Stimulated activated naive CD8-positive, alpha-beta T cell treated with anti-CD3 and anti-CD28 coated beads, Interleukin-15, Interleukin-2, amounts not matched to agents 100 U/mL and 50 U/mL, for 24 hours (primary cell): ENCODE results near the gene TRRAP.

Experiments used
- ATAC-seq: fragments of 150-1000 bp; cut with Tn5 transposase; one replicate; pipeline ENCODE4 v1.10.0; 2021
- DNase-seq: peaks from one replicate; pipeline ENCODE4 v3.0.0; 2021

Gene TRRAP

DNA sequence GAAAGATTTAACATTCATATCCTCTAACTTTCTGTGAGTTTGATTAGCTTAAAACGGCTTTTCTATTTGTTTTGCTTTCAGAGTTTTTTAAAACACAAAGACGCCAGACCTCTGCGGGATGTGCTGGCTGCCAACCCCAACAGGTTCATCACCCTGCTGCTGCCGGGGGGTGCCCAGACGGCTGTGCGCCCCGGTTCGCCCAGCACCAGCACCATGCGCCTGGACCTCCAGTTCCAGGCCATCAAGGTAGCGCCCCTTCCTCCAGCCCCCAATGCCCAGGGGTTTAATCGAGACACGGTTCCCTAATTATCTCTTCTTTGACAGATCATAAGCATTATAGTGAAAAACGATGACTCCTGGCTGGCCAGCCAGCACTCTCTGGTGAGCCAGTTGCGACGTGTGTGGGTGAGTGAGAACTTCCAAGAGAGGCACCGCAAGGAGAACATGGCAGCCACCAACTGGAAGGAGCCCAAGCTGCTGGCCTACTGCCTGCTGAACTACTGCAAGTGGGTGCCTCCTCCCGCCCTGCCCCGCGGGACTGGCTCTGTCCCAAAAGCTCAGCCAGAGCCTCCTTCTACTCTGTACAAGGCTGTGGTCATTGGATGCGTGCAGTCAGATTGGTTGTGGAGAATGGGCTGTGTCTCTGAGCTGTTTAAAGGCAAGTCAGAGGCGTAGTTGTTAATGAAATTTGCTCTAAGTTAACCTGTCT is 71.2 kb downstream of the TRRAP start:
- ATAC-seq (no peak), DNase-seq (no peak)

DNA sequence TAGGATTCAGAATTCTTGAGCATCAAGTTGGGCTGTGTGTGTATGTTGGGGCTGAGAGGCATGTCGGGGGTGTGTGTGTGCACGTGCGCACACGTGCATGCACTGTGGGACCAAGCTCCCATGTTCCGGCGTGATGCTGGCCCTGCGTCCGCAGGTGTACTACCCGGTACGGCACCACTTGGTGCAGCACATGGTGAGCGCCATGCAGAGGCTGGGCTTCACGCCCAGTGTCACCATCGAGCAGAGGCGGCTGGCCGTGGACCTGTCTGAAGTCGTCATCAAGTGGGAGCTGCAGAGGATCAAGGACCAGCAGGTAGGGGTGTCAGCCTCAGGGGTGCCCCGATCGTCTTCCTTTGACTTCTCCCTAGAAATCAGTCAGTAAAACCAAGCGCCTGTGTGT is 77.7 kb downstream of the TRRAP start:
- DNase-seq (no peak), ATAC-seq (no peak)

DNA sequence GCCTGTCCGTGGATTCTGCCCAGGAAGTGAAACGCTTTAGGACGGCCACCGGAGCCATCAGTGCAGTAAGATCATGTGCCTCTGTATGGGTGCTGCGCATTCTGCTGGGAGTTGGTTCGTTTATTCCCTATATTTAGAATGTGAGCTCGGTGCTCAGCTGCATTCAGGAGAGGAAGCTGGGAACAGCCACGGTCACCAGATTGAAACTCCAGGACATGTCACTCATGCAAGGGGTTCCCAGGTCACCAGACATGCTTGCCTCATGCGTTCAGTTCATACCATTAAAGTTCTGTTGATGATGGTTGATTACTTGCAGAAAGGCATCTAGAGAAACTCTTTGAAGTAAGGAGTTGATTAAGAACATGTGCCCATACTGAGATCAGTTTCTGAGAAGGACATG is 78.1 kb downstream of the TRRAP start:
- ATAC-seq, result no peak
- DNase-seq, result no peak

DNA sequence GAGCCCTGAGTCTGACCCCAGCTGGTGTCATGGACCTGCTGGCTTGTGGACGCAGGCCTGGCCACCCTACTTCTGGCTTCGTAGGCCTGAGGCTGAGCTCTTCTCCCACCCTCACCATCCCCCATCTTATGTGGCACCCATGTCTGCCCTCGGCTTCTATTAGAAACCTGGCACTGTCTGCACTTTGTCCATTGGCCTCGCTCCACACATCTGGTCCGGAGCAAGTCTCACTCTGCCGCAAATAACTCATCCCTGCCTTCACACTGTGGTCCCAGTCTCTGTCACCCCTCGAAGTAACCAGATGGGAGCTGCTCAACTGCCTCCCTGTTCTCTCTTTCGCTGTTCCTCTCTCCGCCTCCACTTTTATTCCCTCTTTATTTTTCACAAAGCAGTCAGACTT is 78.6 kb downstream of the TRRAP start:
- DNase-seq (no peak), ATAC-seq (no peak)

DNA sequence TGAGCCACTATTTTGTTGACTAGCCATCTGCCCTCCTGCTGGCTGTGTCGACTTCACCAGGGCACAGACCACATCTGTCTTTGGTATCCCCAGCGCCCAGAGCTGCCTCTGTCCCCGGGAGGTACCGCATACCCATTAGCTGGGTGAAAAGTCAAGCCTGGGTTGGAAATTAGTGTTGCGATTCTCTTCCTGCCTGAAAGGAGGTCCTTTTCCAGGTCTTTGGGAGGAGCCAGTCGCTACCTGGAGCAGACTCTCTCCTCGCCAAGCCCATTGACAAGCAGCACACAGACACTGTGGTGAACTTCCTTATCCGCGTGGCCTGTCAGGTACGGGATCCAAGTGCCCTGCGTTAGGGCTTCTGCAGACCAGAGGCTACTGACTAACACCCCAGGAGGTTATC is 79.4 kb downstream of the TRRAP start:
- ATAC-seq (no peak), DNase-seq (no peak)

DNA sequence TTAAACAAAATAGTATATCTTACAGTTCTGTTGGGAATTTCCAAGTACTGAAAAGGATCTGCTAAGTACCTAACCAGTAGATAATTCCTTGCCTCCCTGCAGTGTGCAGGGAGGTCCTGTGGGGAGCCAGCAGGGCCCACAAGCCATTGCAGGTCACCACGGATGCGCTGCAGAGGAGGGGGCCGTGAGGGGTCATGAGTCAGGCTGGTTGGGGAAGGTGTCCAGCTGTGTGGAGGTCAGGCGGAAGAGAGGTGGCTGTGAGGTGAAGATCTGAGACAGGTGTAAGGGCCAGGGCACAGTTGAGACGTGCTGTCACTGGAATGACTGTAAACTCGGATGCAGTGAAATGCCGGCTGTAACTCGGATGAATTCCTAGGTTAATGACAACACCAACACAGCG is 80.6 kb downstream of the TRRAP start:
- ATAC-seq (no peak), DNase-seq (no peak)

DNA sequence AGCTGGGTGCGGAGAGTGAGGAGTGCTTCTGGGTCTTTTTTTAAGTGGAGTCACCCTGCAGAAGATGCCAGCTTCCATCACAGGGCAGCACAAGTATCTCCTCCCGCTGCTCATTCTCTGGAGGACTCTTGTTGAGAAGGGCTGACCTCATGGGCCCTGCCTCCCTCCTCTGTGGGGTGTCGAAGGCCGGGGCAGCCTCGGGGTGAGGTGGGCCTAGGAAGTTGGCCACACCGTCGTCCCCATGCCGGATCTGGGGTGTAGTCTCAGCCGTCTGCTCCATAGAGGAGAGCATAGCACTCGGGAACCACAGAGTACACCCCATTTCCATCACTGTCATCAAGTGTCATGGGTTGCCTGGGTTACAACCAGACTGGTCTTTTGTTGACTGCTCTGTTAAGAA is 85.0 kb downstream of the TRRAP start:
- ATAC-seq (no peak), DNase-seq (no peak)

DNA sequence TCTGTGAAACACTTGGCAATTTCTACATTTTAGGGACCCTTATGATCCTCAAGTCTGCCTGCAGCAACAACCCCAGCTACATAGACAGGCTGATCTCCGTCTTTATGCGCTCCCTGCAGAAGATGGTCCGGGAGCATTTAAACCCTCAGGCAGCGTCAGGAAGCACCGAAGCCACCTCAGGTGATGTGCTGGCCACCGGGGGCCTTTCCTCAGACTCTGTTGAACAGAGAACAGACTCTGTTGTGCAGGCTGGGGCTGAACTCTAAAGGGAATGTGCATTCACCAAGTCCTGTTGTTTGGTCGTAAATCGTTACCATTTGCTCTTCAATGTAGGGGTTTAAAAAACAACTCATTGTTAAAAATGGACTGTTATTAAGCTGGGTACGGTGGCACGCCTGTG is 86.3 kb downstream of the TRRAP start:
- ATAC-seq (no peak), DNase-seq (no peak)

DNA sequence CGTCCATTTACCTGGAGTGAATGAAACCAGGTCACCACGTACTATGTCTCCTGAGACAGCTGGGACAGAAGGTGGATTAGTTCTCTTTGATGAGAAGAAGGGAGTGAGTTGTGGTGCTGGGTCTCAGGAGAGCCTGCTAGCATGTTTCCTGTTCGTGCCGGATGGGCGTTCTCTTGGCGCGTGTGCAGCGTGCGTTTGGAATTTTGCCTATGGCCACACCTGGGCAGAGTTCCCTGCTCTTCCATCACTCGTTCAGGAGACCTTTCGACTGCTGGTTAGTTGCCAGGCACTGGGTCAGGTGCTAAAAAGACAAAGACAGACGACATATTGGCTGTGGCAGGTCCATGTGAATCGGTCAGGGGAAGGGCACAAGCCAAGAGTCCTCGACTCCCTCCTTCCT is 90.3 kb downstream of the TRRAP start:
- DNase-seq, result no peak
- ATAC-seq, result no peak

DNA sequence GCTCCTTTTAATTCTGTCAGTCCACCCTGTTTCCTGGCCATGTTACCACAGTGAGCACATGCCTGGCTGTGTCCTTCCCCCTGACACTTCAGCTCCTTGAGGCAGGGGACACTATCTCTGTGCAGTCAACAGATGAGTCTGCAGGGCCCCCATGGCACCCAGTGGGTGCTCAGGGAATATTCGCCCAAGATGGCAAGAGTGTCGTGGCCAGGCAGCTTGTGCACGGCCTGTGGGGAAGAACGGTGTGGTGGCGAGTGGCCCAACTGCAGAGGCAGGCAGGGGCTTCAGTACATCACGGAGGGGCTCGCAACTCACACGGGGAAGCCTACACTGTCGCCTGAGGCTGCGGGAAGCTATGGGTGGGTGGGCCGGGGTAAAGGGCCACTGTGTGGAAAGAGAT is 91.1 kb downstream of the TRRAP start:
- ATAC-seq, result no peak
- DNase-seq, result no peak

DNA sequence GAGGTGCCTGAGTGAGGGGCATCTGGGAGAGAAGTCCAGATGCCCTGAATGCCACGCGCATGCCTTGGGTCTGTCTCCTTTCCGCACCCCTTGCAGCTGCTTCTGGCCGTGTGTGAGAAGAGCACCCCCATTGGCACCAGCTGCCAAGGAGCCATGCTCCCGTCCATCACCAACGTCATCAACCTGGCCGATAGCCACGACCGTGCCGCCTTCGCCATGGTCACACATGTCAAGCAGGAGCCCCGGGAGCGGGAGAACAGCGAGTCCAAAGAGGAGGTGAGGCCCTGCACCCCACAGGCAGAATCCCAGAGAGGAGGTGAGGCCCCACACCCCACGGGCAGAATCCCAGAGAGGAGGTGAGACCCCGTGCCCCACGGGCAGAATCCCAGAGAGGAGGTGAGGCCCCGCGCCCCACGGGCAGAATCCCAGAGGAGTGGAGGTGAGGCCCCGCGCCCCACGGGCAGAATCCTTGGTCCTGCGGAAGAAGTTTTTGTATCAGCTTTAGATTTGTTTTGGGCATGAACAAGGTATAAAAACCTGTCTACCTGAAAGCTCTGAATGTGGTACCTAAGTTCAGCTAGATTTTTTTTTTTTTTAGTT is 91.8 kb downstream of the TRRAP start:
- ATAC-seq (no peak), DNase-seq (no peak)

DNA sequence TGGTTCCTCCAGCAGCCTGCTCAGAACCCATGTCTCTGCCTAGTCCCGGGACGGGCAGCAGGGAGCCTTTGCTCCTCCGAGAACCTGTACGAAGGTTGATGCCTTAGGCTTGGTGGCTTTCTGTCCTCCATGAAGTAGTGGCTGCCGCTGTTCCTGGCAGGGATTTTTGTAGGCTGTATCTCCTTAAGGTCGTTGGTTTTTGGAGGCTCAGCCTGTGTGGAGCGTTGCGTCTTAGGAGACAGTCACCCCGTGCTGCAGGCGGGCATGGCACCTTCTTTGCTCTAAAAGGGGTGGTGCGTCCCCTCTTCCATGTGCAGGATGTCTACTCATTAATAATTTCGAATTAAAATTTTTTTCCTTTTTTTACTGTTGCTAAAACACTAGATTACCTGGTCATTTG is 92.5 kb downstream of the TRRAP start:
- no peak for DNase-seq
- ATAC-seq, result no peak

DNA sequence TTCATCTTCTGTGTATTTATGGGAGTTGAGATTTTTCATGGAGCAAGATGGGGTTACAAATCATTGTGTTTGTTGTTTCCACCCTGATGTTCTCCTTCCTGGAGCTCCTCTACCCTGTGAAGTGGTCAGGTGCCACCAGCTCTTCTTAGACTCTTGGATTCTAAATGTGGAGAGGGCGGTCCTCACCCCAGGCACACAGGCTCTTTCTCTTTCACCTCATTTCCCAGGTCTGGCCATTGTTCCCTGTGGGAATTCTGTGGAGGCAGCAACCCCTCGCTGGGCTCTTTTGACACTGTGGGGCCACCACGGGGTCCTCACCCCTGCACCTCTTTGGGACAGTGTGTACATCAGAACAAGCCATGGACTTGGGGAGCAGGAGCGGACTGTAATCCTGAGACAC is 95.9 kb downstream of the TRRAP start:
- ATAC-seq, result no peak
- DNase-seq, result no peak

DNA sequence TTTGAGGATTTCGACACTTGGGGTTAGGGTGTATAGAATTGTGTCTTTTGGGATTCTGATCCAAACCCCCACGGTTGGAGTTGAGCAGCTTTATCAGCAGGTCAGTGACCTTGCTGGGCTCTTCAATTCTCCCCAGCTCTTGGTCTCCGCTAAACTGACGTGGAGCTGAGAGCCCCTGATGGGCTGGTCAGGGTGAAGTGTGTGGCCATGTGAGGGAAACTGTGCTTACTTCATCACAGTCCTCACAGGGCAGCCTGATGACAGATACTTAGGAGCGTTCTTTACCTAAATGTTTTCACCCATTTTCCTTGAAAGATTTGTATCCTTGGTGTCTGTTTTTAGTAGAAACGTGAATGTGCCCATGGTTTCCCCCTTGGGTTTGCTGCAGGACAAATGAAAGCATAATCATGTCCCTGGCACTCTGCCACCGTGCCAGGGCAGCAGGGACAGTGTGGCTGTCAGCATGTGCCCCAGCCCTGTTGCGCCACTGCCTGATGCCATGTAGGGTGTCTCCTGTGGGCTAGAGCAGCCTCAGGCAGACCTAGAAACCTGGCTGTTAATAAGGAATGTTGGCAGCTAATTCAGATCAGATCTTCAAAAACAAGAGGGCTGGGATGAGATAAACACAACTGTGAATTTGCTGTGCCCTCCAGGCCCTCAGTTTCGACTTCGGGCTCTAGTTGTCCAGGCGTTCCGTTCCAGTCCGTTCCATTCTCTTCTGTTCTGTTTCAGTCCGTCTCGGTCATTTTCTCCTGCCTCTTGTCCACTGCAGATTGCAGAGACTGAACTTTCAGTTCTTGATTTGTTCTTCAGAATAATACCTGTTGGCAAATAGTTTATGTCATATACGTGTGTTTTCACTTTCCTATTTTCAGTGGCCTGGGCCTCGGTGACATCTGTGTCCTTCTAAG is 96.8 kb downstream of the TRRAP start:
- DNase-seq (no peak), ATAC-seq (no peak)

DNA sequence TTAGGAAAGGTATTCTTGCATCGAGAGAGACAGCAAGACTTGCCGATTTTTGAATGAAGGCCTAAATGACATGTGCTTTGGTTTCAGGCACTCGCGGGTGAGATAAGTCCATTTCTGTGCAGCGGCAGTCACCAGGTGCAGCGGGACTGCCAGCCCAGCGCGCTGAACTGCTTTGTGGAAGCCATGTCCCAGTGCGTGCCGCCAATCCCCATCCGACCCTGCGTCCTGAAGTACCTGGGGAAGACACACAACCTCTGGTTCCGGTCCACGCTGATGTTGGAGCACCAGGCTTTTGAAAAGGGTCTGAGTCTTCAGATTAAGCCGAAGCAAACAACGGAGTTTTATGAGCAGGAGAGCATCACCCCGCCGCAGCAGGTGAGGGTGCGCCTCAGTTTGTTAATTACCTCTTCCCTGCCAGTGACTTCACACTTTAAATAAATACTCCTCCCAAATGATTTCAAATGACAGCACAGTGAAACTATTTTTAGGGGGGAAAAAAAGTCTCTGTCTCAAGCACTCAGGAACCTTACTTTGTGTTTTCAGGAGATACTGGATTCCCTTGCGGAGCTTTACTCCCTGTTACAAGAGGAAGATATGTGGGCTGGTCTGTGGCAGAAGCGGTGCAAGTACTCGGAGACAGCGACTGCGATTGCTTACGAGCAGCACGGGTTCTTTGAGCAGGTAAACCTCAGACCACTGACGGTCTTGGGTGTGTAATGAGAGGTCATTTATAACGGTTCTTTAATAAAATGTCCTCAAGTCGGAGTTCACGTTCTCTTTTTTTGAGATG is 98.3 kb downstream of the TRRAP start:
- no peak for DNase-seq
- no peak for ATAC-seq

DNA sequence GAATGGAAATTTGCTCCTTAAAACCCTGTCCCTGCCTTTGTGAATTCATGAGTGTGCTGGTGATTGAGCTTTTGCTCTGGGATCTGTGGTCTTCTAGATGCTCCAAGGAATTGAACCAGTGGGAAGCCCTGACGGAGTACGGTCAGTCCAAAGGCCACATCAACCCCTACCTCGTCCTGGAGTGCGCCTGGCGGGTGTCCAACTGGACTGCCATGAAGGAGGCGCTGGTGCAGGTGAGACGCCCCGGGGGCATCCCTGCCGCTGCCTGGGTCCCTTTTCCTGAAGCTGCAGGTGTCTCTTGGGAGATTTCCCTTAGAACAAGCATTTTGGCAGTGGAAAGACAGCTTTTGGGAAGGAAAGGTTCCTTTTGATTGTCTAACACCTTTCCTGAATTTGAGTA is 100.3 kb downstream of the TRRAP start:
- DNase-seq, result no peak
- no peak for ATAC-seq

DNA sequence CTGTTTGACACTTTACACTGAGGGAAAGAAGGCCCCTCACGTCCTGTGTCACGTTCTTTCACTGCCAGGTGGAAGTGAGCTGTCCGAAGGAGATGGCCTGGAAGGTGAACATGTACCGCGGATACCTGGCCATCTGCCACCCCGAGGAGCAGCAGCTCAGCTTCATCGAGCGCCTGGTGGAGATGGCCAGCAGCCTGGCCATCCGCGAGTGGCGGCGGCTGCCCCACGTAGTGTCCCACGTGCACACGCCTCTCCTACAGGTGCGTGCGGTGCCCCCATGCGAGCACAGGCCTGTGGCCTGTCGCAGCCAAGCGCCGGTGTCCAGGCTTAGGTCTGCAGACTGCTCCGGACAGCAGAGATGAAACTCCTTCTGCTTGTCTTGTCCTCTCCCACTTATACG is 103.4 kb downstream of the TRRAP start:
- no peak for DNase-seq
- no peak for ATAC-seq

DNA sequence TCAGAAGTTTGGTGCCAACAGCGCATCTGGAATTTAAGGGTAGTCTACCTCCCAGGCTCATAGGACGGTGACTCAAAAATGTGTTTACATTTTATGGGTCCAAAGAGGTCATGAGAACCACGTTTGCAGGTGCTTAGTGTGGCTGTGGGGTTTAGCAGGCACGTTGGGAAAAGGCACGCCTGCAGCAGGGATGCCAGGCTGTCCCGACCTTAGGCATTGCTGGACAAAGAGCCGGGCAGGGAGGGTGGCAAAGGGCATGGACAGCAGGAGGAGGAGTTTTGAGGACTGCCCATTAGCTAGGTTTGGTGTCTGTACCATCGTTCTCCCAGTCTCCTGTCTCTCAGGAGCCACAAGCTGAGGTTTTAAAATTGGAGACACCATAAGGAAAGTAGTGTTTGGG is 104.4 kb downstream of the TRRAP start:
- no peak for ATAC-seq
- DNase-seq, result no peak

DNA sequence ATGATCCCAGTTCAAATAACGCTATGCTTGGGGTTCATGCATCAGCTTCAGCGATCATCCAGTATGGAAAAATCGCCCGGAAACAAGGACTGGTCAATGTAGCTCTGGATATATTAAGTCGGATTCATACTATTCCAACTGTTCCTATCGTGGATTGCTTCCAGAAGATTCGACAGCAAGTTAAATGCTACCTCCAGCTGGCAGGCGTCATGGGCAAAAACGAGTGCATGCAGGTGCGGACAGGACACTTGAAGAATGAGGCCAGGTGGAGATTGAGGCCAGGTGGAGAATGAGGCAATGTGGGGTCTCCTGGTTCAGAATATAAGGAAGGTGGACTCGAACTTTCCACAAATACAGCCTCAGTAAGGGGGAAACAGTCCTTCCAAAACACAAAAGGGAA is 105.8 kb downstream of the TRRAP start:
- DNase-seq (no peak), ATAC-seq (no peak)

DNA sequence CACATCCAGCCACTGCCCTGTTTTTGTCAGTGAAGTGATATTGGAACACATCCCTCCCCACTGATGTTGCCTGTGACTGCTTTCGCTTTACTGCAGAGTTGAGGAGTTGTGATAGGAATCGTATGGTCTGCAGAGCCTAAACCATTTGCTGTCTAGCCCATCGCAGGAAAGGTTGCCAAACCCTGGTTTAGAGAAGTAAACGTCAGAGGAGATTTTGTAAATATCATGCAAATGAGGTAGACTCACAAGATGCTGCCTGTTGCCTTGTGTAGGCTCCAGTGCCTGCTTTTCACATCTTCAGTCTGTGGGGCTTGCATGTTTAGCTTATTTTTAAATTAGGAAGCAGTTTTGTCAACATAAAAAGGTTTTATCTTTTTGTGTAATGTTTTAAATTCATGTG is 107.1 kb downstream of the TRRAP start:
- no peak for ATAC-seq
- DNase-seq, result no peak

DNA sequence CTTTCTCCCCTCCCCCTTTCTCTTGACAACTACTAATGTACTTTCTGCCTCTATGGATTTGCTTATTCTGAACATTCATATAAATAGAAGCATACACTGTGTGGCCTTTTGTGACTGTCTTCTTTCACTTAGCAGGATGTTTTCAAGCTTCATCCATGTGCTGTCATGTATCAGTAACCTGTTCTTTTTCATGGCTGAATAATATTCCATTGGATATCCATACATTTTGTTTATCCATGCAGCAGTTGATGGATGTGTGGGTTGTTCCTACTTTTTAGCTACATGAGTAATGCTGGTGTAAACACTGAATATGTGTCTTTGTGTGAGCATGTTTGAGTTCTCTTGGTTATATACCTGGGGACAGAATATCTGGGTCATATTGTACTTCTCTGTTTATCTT is 107.6 kb downstream of the TRRAP start:
- DNase-seq (no peak), ATAC-seq (no peak)

DNA sequence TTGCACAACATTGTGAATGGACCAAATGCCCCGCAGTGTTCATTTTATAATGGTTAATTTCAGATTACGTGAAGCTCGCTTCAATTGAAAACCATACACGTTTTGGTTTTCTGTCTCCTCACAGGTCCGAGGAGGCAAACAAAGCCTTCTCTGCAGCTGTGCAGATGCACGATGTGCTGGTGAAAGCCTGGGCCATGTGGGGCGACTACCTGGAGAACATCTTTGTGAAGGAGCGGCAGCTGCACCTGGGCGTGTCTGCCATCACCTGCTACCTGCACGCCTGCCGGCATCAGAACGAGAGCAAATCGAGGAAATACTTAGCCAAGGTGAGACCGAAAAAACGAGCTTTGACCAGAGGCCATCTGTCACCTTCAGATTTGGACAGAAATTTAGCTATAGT is 110.3 kb downstream of the TRRAP start:
- ATAC-seq, result no peak
- DNase-seq, result no peak

DNA sequence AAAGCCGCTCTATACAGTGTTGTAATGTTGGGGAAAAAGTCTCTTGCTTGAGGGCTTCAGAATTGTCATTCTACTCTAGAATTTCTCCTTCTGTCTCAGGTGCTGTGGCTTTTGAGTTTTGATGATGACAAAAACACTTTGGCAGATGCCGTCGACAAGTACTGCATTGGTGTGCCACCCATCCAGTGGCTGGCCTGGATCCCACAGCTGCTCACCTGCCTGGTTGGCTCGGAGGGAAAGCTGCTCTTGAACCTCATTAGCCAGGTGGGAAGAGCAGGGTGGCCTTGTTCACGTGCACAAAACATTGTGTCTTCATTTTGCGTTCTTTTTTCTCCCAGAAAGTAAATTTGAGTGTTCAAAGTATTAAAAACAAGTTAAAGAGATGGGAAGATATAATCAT is 112.0 kb downstream of the TRRAP start:
- DNase-seq, result no peak
- ATAC-seq, result no peak
